Measurements from ENCODE around the gene AAK1. TPM values are rescaled to one million over a fixed set of nuclear protein-coding genes. Genes with fewer than 3 reads are reported as not detected.
"Not testable (repeated sequence)": the region's sequence is repeated elsewhere in the genome, so short reads cannot be mapped to it uniquely, and the experiment has no call there.

AAK1 gene
- total RNA-seq, 2 donors from 2014 or later = 70.7 to 77.3 TPM

- Histone ChIP-seq H3K27ac (no peak overlapping the region), H3K36me3 (no peaks in the 10 kb centered on the region), H3K4me3 (no peak overlapping the region), H3K4me1 (replicated peaks) (no peaks in the 10 kb centered on the region), H3K27me3 (replicated peaks; ENCODE audit: insufficient read depth) (no peaks in the 10 kb centered on the region), H3K9me3 (no peaks in the 10 kb centered on the region)
- no peak for DNase-seq (ENCODE audit: low spot score)
- no peak for TF ChIP-seq CTCF (IDR thresholded peaks at IDR 0.05)
- TF ChIP-seq POLR2A (IDR thresholded peaks at IDR 0.05) = no peak
- no peak for TF ChIP-seq POLR2AphosphoS5 (IDR thresholded peaks at IDR 0.05)
- intact Hi-C loops (cut with DNase I) = no loop called here
- 92% methylated on average over 1 of the region's 1 CpG for WGBS
Observed at GRCh38 chr2:69575926-69576325, 67.6 kb downstream of the AAK1 start.

GRCh38 chr2:69575371-69575770 is 68.2 kb downstream of the AAK1 start:
- H3K9me3 ChIP-seq; H3K27ac ChIP-seq; H3K36me3 ChIP-seq; H3K4me3 ChIP-seq; DNase-seq (ENCODE audit: low spot score); intact Hi-C loops (cut with DNase I); H3K27me3 ChIP-seq (replicated peaks; ENCODE audit: insufficient read depth); H3K4me1 ChIP-seq (replicated peaks): not testable (repeated sequence)
- 92% methylated on average over 13 of the region's 13 CpGs for WGBS

GRCh38 chr2:69572641-69573040 is 70.9 kb downstream of the AAK1 start:
- Histone ChIP-seq H3K27me3 (replicated peaks; ENCODE audit: insufficient read depth) (no peaks in the 10 kb centered on the region), H3K27ac (peak overlapping the region in 1 of 2 donors; percentile 11), H3K36me3 (no peaks in the 10 kb centered on the region), H3K9me3 (no peaks in the 10 kb centered on the region), H3K4me1 (replicated peaks) (no peaks in the 10 kb centered on the region), H3K4me3 (no peak overlapping the region)
- intact Hi-C loops (cut with DNase I) = no loop called here
- DNase-seq (ENCODE audit: low spot score) = no peak
- 49% methylated on average over 5 of the region's 5 CpGs for WGBS
- TF ChIP-seq POLR2AphosphoS5 (IDR thresholded peaks at IDR 0.05) (no peak), POLR2A (IDR thresholded peaks at IDR 0.05) (no peak), CTCF (IDR thresholded peaks at IDR 0.05) (no peak)

GRCh38 chr2:69571189-69571588 is 72.3 kb downstream of the AAK1 start:
- Histone ChIP-seq H3K36me3 (no peaks in the 10 kb centered on the region), H3K27ac (peak overlapping the region; percentile 7 to 71), H3K4me1 (replicated peaks) (no peaks in the 10 kb centered on the region), H3K9me3 (no peaks in the 10 kb centered on the region), H3K27me3 (replicated peaks; ENCODE audit: insufficient read depth) (no peaks in the 10 kb centered on the region), H3K4me3 (no peak overlapping the region)
- WGBS = 100% methylated on average over 1 of the region's 1 CpG
- TF ChIP-seq POLR2AphosphoS5 (IDR thresholded peaks at IDR 0.05) = no peak
- intact Hi-C loops (cut with DNase I) = no loop called here
- no peak for DNase-seq (ENCODE audit: low spot score)

- intact Hi-C loops (cut with DNase I) = no loop called here
- no peaks in the 10 kb centered on the region for H3K4me1 ChIP-seq (replicated peaks)
- peak overlapping the region; percentile 71 to 72 for H3K27ac ChIP-seq
- no peak overlapping the region for H3K4me3 ChIP-seq
- no peaks in the 10 kb centered on the region for H3K9me3 ChIP-seq
- 17% methylated on average over 2 of the region's 2 CpGs for WGBS
- TF ChIP-seq CTCF (IDR thresholded peaks at IDR 0.05) = no peak
- TF ChIP-seq POLR2A (IDR thresholded peaks at IDR 0.05) = no peak
- TF ChIP-seq POLR2AphosphoS5 (IDR thresholded peaks at IDR 0.05) = peak; percentile 89
- peak; percentile 26 for DNase-seq (ENCODE audit: low spot score)
- H3K36me3 ChIP-seq = no peaks in the 10 kb centered on the region
- H3K27me3 ChIP-seq (replicated peaks; ENCODE audit: insufficient read depth) = no peaks in the 10 kb centered on the region
Observed at GRCh38 chr2:69570474-69570873, 73.1 kb downstream of the AAK1 start.

GRCh38 chr2:69567909-69568300 is 75.6 kb downstream of the AAK1 start:
- TF ChIP-seq CTCF (IDR thresholded peaks at IDR 0.05) = no peak
- TF ChIP-seq POLR2A (IDR thresholded peaks at IDR 0.05) = no peak
- TF ChIP-seq POLR2AphosphoS5 (IDR thresholded peaks at IDR 0.05) = no peak
- H3K4me1 ChIP-seq (replicated peaks) = no peaks in the 10 kb centered on the region
- no peaks in the 10 kb centered on the region for H3K27me3 ChIP-seq (replicated peaks; ENCODE audit: insufficient read depth)
- H3K4me3 ChIP-seq = no peak overlapping the region
- DNase-seq (ENCODE audit: low spot score) = no peak
- no peak overlapping the region for H3K27ac ChIP-seq
- WGBS = 87% methylated on average over 6 of the region's 6 CpGs
- H3K36me3 ChIP-seq = no peaks in the 10 kb centered on the region
- no peaks in the 10 kb centered on the region for H3K9me3 ChIP-seq
- intact Hi-C loops (cut with DNase I) = loop anchor here (5.0 kb wide), 1 partner anchor 144 kb away; no protein-coding TSS in a partner anchor

Data from prostate gland (tissue), 2 donors.